GM18868 (cell line): ENCODE results near the gene BICC1.

Source experiments
- ATAC-seq: cut with Tn5 transposase; IDR thresholded peaks from one replicate; pipeline ENCODE4 v1.9.1; 2021; ENCODE audit warnings: mild to moderate bottlenecking, moderate library complexity; ENCODE audit not compliant: unreplicated experiment

Gene BICC1

DNA sequence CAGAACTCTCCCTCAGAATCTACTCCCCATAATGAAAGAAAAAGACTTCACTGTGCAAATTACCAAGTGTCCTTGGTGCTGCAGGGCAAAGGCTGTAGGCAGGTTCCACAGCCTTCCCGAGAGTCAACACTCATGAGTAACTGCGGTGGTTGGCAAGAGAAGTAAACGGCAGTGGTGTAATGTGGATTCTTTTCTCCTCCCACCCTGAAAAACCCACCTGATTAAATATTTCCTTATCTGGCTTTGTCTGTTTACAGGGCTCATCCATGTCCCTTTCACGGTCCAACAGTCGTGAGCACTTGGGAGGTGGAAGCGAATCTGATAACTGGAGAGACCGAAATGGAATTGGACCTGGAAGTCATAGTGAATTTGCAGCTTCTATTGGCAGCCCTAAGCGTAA is 300.9 kb downstream of the BICC1 start:
- ATAC-seq = no peak

- no peak for ATAC-seq
Measured at GRCh38 chr10:58817201-58817846, 304.7 kb downstream of the BICC1 start.

DNA sequence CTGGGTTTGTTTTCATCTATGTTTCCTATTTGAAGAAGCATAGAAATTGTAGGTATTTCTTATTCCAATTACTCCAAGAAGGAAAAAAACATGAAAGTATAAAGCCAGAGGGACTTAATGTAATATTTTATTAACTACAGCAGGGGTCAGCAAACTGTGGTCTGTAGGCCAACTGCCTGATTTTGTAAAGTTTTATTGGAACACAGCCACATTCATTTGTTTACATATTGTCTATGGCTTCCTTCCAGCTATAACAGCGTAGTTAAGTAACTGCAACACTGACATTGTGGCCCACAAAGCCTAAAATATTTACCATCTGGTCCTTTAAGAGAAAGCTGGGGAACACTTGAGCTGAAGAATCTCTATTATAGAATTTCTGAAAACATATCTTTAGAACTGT is 306.2 kb downstream of the BICC1 start:
- ATAC-seq = no peak

GRCh38 chr10:58820386-58820785 is 307.7 kb downstream of the BICC1 start:
- ATAC-seq = peak; percentile 50

- ATAC-seq = no peak
Measured at GRCh38 chr10:58820861-58821751, 308.4 kb downstream of the BICC1 start.

- no peak for ATAC-seq
Measured at GRCh38 chr10:58821752-58822056, 309.0 kb downstream of the BICC1 start.

DNA sequence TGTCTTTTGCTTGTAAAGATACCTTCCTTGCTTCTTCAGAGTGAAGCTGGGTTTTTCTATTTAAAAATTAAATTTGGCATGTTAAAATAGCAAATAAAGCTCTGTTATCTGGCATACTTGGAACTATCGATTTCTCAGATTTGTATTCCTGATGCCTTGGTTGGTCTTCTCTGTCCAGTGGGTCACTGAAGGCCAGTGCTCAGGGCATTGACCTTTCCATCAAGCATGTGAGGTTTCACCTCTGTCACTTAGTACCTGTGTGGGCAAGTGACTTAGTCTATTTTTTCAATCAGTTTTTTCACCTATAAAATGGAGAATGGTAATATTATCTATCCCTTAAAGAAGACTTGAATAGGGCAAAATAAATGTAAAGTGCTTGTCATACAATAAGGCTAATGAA is 311.3 kb downstream of the BICC1 start:
- ATAC-seq = no peak

GRCh38 chr10:58824396-58824795 is 311.7 kb downstream of the BICC1 start:
- no peak for ATAC-seq

DNA sequence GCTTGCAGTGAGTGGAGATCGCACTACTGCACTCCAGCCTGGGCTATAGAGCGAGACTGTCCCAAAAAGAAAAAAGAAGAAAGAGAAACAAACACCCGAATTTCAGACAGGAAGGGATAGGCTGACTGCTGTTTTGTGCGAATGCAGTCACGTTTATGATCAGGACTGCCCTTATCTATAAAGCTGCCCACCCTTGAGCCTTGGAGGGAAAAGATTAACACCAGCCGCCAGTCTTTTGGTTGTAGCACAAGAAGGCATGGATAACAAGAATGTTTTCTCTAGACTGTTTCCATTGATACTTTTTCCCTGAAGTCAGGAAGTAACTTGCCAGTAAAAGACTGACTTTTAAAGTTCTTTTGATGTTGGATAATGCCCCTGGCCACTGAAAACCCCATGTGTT is 314.0 kb downstream of the BICC1 start:
- ATAC-seq = no peak

DNA sequence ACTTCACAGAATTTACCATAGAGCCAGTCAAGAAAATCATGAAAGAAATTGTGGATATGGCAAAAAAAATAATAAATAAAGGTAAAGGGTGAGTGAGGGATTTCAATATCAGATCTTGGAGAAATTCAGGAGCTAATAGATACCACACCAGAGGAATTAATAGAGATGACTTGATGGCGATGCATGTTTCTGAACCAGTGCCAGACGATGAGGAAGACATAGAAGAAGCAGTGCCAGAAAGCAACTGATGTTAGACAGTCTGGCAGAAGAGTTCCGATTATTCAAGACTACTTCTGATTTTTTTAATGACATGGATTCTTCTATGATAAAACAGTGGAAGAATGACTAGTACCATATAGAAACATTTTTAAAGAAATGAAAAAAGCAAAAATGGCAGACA is 314.7 kb downstream of the BICC1 start:
- ATAC-seq = no peak

DNA sequence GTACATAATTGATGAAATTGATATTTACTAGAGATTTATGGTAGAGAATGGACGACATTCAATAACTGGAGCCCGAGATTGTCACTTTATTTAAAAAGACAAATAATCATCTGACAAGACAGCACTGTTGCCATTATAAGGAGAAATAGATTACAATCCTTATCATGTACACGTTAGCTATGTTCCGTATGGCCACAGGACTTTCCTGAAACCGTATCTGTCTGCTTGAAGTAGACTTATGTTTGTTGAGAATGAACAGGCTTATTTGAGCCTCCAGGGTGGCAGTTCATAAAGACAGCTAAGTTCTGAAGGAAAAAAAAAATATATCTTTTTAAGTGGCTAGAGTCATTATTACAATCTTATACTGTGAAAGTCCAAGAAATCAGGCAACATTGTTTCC is 317.2 kb downstream of the BICC1 start:
- no peak for ATAC-seq

DNA sequence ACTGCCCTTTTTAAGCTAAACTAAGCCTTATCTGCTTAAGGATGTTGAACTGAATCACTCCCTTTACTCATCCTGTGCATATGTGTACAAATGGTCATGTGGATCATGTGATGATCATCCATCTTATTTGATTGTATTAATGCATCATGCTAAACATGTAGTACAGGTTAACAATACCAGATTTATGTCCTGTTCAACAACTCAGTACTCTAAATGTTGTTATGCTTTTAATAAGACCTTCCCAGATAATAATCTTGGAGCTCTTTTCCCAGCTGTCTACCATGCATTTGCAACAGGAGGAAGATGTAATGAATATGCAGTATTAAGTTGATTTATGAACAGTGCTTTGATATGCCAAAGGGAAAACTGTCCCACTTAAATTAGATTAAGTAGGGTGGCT is 318.0 kb downstream of the BICC1 start:
- no peak for ATAC-seq

GRCh38 chr10:58833771-58834561 is 321.3 kb downstream of the BICC1 start:
- ATAC-seq = no peak

GRCh38 chr10:58836176-58836700 is 323.6 kb downstream of the BICC1 start:
- ATAC-seq = no peak

DNA sequence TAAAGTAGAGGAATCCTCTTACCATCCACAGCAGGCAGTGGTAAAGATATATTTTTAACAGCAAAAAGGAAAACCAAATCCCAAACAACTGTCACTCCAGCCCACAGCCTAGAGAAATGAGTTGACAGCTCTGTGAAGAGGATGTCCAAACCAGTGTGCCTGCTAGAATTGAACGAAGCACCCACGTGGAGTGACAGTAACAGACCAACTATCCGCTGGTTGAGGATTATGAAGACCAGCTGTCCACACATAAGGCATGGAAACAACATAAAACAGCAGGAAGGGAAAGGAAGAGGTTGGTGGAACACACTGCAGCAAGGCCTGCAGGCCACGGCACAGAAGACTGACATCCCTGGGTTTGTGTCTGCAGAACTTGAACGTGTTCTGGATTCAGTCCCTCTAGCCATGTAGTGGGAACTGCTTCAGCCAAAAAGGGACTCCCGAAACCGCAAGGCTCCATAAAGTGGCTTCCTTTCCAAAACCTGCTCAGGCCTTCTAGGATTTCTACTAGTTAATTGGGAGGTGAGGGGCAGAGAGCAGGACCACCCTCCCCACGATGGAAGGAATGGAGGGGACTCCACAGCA is 324.4 kb downstream of the BICC1 start:
- ATAC-seq = no peak

- no peak for ATAC-seq
Measured at GRCh38 chr10:58837826-58838225, 325.2 kb downstream of the BICC1 start.

GRCh38 chr10:58838561-58839208 is 326.0 kb downstream of the BICC1 start:
- no peak for ATAC-seq

- no peak for ATAC-seq
Measured at GRCh38 chr10:58839771-58840170, 327.1 kb downstream of the BICC1 start.

DNA sequence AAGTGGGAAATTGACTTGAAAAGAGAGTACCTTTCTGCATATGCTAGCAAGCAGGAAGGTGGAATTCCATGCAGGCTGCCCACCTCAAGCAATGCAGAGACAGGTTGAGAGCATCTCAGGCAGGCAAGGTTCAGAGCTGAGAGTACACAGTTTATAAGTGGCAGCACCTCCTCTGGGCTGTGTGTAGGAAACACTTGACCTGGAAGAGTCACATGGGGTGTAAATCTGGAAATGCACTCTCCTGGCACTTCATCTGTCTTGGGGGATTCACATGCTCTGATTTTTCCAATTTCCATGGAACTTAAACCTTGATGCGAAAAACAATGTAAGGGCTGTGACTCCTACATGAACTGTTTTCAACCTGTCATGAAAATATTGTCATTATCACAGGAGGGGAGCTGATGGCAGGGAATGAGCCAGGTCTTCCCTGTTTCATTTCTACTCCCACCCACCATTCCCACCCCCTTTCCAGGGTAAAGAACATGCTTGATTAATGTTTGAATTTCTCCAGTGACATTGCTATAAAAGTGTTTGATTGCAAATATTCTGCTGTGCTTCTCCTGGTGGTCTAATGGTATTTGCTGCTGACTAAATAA is 328.3 kb downstream of the BICC1 start:
- ATAC-seq = no peak

- no peak for ATAC-seq
Measured at GRCh38 chr10:58842860-58843376, 330.2 kb downstream of the BICC1 start.
